GM19240 (cell line): Measurements from ENCODE around the gene NFX1.

Experiments
- DNase-seq: peaks from one replicate; pipeline ENCODE4 v3.0.0; 2011; ENCODE audit warnings: low spot score; ENCODE audit not compliant: insufficient read length

Gene NFX1

GRCh38 chr9:33265211-33265865 lies 25.0 kb upstream of the NFX1 start:
- DNase-seq = no peak

GRCh38 chr9:33267151-33267767 lies 23.1 kb upstream of the NFX1 start:
- no peak for DNase-seq

GRCh38 chr9:33270146-33270545 lies 20.2 kb upstream of the NFX1 start:
- DNase-seq = no peak

GRCh38 chr9:33272061-33272460 lies 18.3 kb upstream of the NFX1 start:
- no peak for DNase-seq

- DNase-seq = no peak
Measured at GRCh38 chr9:33273266-33273971, 16.9 kb upstream of the NFX1 start.

- DNase-seq = no peak
Measured at GRCh38 chr9:33273972-33274328, 16.4 kb upstream of the NFX1 start.

- DNase-seq = no peak
Measured at GRCh38 chr9:33277484-33277883, 12.8 kb upstream of the NFX1 start.

GRCh38 chr9:33285502-33285901 lies 4.8 kb upstream of the NFX1 start:
- no peak for DNase-seq

GRCh38 chr9:33287087-33287490 lies 3.2 kb upstream of the NFX1 start:
- DNase-seq = peak; percentile 35

GRCh38 chr9:33288235-33288634 lies 2.1 kb upstream of the NFX1 start:
- no peak for DNase-seq

GRCh38 chr9:33288828-33289483 lies 1.4 kb upstream of the NFX1 start:
- no peak for DNase-seq

- DNase-seq = no peak
Measured at GRCh38 chr9:33289496-33289895, 820 bp upstream of the NFX1 start.

- no peak for DNase-seq
Measured at GRCh38 chr9:33289936-33290246, 425 bp upstream of the NFX1 start.

- DNase-seq = no peak
Measured at GRCh38 chr9:33291031-33291397, 698 bp downstream of the NFX1 start.

- DNase-seq = no peak
Measured at GRCh38 chr9:33291901-33292300, 1.6 kb downstream of the NFX1 start.

GRCh38 chr9:33293782-33294181 lies 3.5 kb downstream of the NFX1 start:
- DNase-seq = no peak

- DNase-seq = no peak
Measured at GRCh38 chr9:33294670-33295432, 4.5 kb downstream of the NFX1 start.

GRCh38 chr9:33295571-33295970 lies 5.3 kb downstream of the NFX1 start:
- DNase-seq = peak; percentile 7

GRCh38 chr9:33297432-33297831 lies 7.1 kb downstream of the NFX1 start:
- DNase-seq = peak; percentile 14

- DNase-seq = no peak
Measured at GRCh38 chr9:33300546-33300945, 10.2 kb downstream of the NFX1 start.

GRCh38 chr9:33304362-33304761 lies 14.0 kb downstream of the NFX1 start:
- no peak for DNase-seq

GRCh38 chr9:33306037-33306436 lies 15.7 kb downstream of the NFX1 start:
- DNase-seq = no peak
